Measurements from ENCODE around the gene NRXN3.

- TF ChIP-seq SUZ12 (IDR thresholded peaks at IDR 0.05) (no peak), FOXA1 (IDR thresholded peaks at IDR 0.05) (no peak), FOXM1 (IDR thresholded peaks at IDR 0.05; ENCODE audit: borderline replicate concordance) (no peak), SP1 (IDR thresholded peaks at IDR 0.05) (no peak), LEF1 (IDR thresholded peaks at IDR 0.05; ENCODE audit: borderline replicate concordance) (no peak), FOXK2 (IDR thresholded peaks at IDR 0.05) (no peak), ELF4 (IDR thresholded peaks at IDR 0.05) (no peak), L3MBTL2 (conservative IDR thresholded peaks at IDR 0.05) (no peak), HDGF (IDR thresholded peaks at IDR 0.05; ENCODE audit: borderline replicate concordance) (no peak)
Observed at GRCh38 chr14:79840103-79840502, 1669.9 kb downstream of the NRXN3 start.

All from HEK293T (cell line).